Mucosa of rectum (tissue), 2 donors: ENCODE data around the gene BRPF3.

Experiments used
- H3K27ac ChIP-seq, 2 donors: one replicate each; pipeline ENCODE4 v1.7.0; 2013; ENCODE audit warnings: inconsistent platforms in 2 of 2, low read depth in 2 of 2, low read length in 2 of 2
- H3K27me3 ChIP-seq, 2 donors: one replicate each; pipeline ENCODE4 v1.7.0; 2013; ENCODE audit warnings: low read length in 2 of 2; ENCODE audit not compliant: control insufficient read depth in 2 of 2, insufficient read depth in 2 of 2
- H3K36me3 ChIP-seq, 2 donors: one replicate each; pipeline ENCODE4 v1.7.0; 2013; ENCODE audit warnings: low read length in 2 of 2; ENCODE audit not compliant: control insufficient read depth in 2 of 2, insufficient read depth in 2 of 2
- H3K4me1 ChIP-seq, 2 donors: one replicate each; pipeline ENCODE4 v1.7.0; 2013; ENCODE audit warnings: low read length in 2 of 2, mild to moderate bottlenecking in 1 of 2; ENCODE audit not compliant: control insufficient read depth in 2 of 2, insufficient read depth in 2 of 2
- H3K4me3 ChIP-seq, 2 donors: one replicate each; pipeline ENCODE4 v1.7.0; 2013; ENCODE audit warnings: low read length in 2 of 2
- H3K9ac ChIP-seq, 2 donors: one replicate each; pipeline ENCODE4 v1.7.0; 2013; ENCODE audit warnings: low read length in 2 of 2, low read depth in 1 of 2, mild to moderate bottlenecking in 1 of 2
- H3K9me3 ChIP-seq, 2 donors: one replicate each; pipeline ENCODE4 v1.7.0; 2013; ENCODE audit warnings: low read length in 2 of 2; ENCODE audit not compliant: control insufficient read depth in 2 of 2
- donor health status: healthy.
- donor health status: Normal muscosa, but diverticular disease.

BRPF3 gene

GRCh38 chr6:36196113-36196879 is at the start of gene BRPF3:
BRPF3 (plus strand) TSS chr6:36196744; CDS start chr6:36200323, 3,579 bp downstream.
- Histone ChIP-seq H3K9me3 (no peaks in the 10 kb centered on the region), H3K36me3 (peaks cover 14 to 17% of the 10 kb centered on the region in 2 donors), H3K27me3 (no peaks in the 10 kb centered on the region), H3K4me3 (peak within 1 kb of the TSS; percentile 67 to 87), H3K27ac (peak within 1 kb of the TSS; percentile 90 to 91), H3K9ac (peak within 1 kb of the TSS; percentile 87 to 95), H3K4me1 (peaks cover 7 to 10% of the 10 kb centered on the region in 2 donors)

DNA sequence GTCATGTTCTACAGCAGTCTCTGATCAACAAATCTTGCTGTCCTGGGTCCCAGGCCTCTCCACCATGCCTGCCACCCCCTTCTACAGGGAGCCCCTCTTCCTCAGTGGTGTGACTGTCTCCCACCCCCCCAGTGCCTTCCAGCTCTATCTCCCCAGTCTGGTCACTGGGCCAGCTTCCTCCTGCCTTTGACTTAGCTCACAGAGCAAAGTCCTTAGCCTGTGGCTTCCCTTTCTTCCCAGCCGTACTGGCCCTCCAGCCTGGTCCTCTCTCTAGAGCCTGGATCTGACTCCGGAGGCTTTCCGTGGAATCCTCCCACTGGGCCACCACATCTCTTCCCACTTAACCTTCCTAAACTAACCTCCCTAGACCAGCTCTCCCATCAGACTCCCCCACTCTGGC is 49.2 kb upstream of the BRPF3 start:
- Histone ChIP-seq H3K4me1 (no peaks in the 10 kb centered on the region), H3K9ac (no peak overlapping the region), H3K27ac (no peak overlapping the region), H3K4me3 (no peak overlapping the region), H3K9me3 (no peaks in the 10 kb centered on the region), H3K36me3 (peaks cover 0 to under 1% of the 10 kb centered on the region in 2 donors), H3K27me3 (no peaks in the 10 kb centered on the region)

DNA sequence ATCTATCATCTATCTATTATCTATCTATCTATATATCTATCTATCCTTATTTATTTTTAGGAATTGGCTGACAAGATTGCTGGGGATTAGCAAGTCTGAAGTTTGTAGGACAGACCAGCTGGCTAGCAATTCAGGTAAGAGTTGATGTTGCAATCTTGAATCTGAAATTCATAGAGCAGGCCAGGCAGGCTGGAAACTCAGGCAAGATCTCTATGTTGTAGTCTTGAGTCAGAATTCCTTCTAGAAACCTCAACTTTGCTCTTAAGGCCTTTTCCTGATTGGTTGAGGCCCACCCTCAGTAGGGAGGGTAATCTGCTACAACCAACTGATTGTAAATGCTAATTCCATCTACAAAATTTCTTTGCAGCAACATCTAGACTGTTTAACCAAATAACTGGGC is 47.1 kb upstream of the BRPF3 start:
- Histone ChIP-seq H3K27ac (no peak overlapping the region), H3K4me1 (no peaks in the 10 kb centered on the region), H3K4me3 (no peak overlapping the region), H3K36me3 (no peaks in the 10 kb centered on the region), H3K27me3 (no peaks in the 10 kb centered on the region), H3K9me3 (no peaks in the 10 kb centered on the region), H3K9ac (no peak overlapping the region)

DNA sequence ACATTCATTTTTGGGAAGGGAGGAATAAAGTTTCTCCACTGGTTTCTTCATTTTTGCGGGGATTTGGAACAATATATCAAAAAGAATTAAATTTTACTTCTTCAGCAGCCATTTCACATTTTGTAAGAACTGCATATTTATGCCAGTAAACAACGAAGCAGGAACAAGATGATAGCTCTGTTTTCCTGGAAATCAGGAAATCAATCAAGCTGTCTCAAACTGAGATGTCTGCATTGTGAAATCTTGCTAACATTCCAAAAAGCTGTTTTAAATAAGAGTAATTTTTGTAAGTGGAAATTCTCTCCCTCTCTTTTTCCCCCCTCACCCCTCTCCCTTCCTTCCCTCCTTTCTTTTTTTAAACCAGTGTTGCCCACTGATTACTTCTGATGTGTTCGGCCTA is 46.3 kb upstream of the BRPF3 start:
- H3K4me1 ChIP-seq: no peaks in the 10 kb centered on the region
- no peaks in the 10 kb centered on the region for H3K9me3 ChIP-seq
- no peaks in the 10 kb centered on the region for H3K27me3 ChIP-seq
- H3K9ac ChIP-seq: no peak overlapping the region
- no peak overlapping the region for H3K27ac ChIP-seq
- H3K36me3 ChIP-seq: no peaks in the 10 kb centered on the region
- no peak overlapping the region for H3K4me3 ChIP-seq

- no peaks in the 10 kb centered on the region for H3K27me3 ChIP-seq
- H3K36me3 ChIP-seq: no peaks in the 10 kb centered on the region
- H3K9me3 ChIP-seq: no peaks in the 10 kb centered on the region
- no peaks in the 10 kb centered on the region for H3K4me1 ChIP-seq
- no peak overlapping the region for H3K9ac ChIP-seq
- H3K27ac ChIP-seq: no peak overlapping the region
- no peak overlapping the region for H3K4me3 ChIP-seq
Measured at GRCh38 chr6:36154286-36154685, 42.3 kb upstream of the BRPF3 start.

GRCh38 chr6:36155662-36156061 is 40.9 kb upstream of the BRPF3 start:
- Histone ChIP-seq H3K27me3 (no peaks in the 10 kb centered on the region), H3K4me1 (no peaks in the 10 kb centered on the region), H3K9ac (no peak overlapping the region), H3K36me3 (no peaks in the 10 kb centered on the region), H3K27ac (no peak overlapping the region), H3K9me3 (no peaks in the 10 kb centered on the region), H3K4me3 (no peak overlapping the region)

GRCh38 chr6:36160147-36160760 is 36.3 kb upstream of the BRPF3 start:
- H3K27me3 ChIP-seq: no peaks in the 10 kb centered on the region
- H3K4me3 ChIP-seq: no peak overlapping the region
- no peaks in the 10 kb centered on the region for H3K9me3 ChIP-seq
- no peak overlapping the region for H3K27ac ChIP-seq
- H3K9ac ChIP-seq: no peak overlapping the region
- no peaks in the 10 kb centered on the region for H3K4me1 ChIP-seq
- H3K36me3 ChIP-seq: no peaks in the 10 kb centered on the region

- Histone ChIP-seq H3K4me3 (no peak overlapping the region), H3K36me3 (no peaks in the 10 kb centered on the region), H3K27ac (no peak overlapping the region), H3K27me3 (no peaks in the 10 kb centered on the region), H3K9ac (no peak overlapping the region), H3K9me3 (no peaks in the 10 kb centered on the region), H3K4me1 (no peaks in the 10 kb centered on the region)
Measured at GRCh38 chr6:36169023-36170007, 27.2 kb upstream of the BRPF3 start.

DNA sequence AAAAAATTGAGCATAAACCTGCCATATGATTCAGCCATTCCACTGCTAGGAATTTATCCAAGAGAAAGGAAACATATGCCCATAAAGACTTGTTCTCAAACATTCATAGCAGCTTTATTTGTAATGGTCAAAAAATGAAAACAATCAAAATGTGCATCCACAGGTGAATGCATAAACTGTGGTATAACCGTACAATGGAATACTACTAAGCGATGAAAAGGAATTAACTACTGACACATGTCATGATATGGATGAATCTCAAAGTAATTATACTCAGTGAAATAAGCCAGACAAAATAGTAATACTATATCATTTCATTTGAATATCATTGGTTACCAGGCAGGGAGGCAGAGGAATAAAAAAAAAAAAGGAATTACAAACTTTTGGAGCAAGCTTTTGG is 25.8 kb upstream of the BRPF3 start:
- H3K9ac ChIP-seq: no peak overlapping the region
- H3K4me1 ChIP-seq: no peaks in the 10 kb centered on the region
- no peak overlapping the region for H3K27ac ChIP-seq
- no peak overlapping the region for H3K4me3 ChIP-seq
- H3K9me3 ChIP-seq: no peaks in the 10 kb centered on the region
- no peaks in the 10 kb centered on the region for H3K36me3 ChIP-seq
- H3K27me3 ChIP-seq: no peaks in the 10 kb centered on the region

DNA sequence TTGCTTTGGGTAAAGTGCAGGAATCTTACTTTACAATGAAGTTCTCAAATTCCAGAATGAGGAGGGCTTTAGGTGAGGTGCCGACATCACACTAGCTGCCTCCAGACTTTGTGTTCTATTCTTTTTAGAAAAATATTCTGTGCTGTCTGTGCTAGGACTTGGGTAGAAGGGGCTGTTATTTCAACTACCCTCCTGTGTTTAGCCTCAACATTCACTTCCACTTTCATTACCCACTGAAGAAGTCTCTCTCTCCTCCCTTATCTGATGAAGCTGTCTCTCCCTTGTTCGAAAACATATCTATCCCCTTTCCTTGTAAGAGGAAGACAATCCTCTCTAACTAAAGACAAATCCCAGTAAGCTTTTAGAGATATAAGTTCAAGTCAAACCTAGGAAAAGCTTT is 25.0 kb upstream of the BRPF3 start:
- no peak overlapping the region for H3K27ac ChIP-seq
- no peaks in the 10 kb centered on the region for H3K27me3 ChIP-seq
- no peaks in the 10 kb centered on the region for H3K4me1 ChIP-seq
- H3K9me3 ChIP-seq: no peaks in the 10 kb centered on the region
- no peak overlapping the region for H3K9ac ChIP-seq
- H3K36me3 ChIP-seq: no peaks in the 10 kb centered on the region
- H3K4me3 ChIP-seq: no peak overlapping the region
